HL-60 (cell line): ENCODE measurements around the gene TRIM62.

Experiments
- DNase-seq, 2 experiments: peaks; one replicate each; pipeline ENCODE4 v3.0.0-alpha.2; 2010 to 2020; ENCODE audit warnings: low read depth in 1 of 2, low spot score in 1 of 2
- H3K27ac ChIP-seq: fragments of 250-450 bp; sonication (Bioruptor Pico); replicated peaks from 2 replicates; pipeline ENCODE4 v1.5.1; 2020; ENCODE audit warnings: mild to moderate bottlenecking, moderate library complexity
- H3K27me3 ChIP-seq: fragments of 250-450 bp; sonication (Bioruptor Pico); 2 replicates; pipeline ENCODE4 v1.5.1; 2021; ENCODE audit warnings: mild to moderate bottlenecking, moderate library complexity; ENCODE audit not compliant: insufficient read depth, poor library complexity, severe bottlenecking
- H3K4me3 ChIP-seq: replicated peaks from 2 replicates; pipeline ENCODE4 v1.5.1; 2011; ENCODE audit warnings: mild to moderate bottlenecking, control low read depth, low read length; ENCODE audit not compliant: insufficient read depth
- CTCF ChIP-seq: IDR thresholded peaks from one replicate; pipeline ENCODE4 v1.5.1; 2011; ENCODE audit warnings: low read length, control low read depth, inconsistent platforms; ENCODE audit not compliant: insufficient read depth
- GABPA ChIP-seq: IDR thresholded peaks from 2 replicates; pipeline ENCODE4 v1.6.1; 2012; ENCODE audit warnings: low read depth
- POLR2AphosphoS5 ChIP-seq: IDR thresholded peaks from 2 replicates; pipeline ENCODE4 v1.6.1; 2012; ENCODE audit warnings: low read depth
- REST ChIP-seq: IDR thresholded peaks from 2 replicates; pipeline ENCODE4 v1.6.1; 2012; ENCODE audit warnings: low read depth; ENCODE audit not compliant: insufficient replicate concordance
- SPI1 ChIP-seq: IDR thresholded peaks from 2 replicates; pipeline ENCODE4 v1.6.1; 2012; ENCODE audit warnings: low read depth, mild to moderate bottlenecking, borderline replicate concordance

TRIM62 gene

GRCh38 chr1:33175865-33176264 lies 6.0 kb downstream of the TRIM62 start:
- Histone ChIP-seq H3K4me3 (no peak overlapping the region), H3K27ac (no peak overlapping the region), H3K27me3 (no peaks in the 10 kb centered on the region)
- TF ChIP-seq REST = no peak
- TF ChIP-seq CTCF = no peak
- TF ChIP-seq SPI1 = no peak
- no peak for TF ChIP-seq GABPA
- no peak for TF ChIP-seq POLR2AphosphoS5
- DNase-seq = no peak

GRCh38 chr1:33173091-33173490 lies 8.8 kb downstream of the TRIM62 start:
- H3K4me3 ChIP-seq = no peak overlapping the region
- no peak for DNase-seq
- H3K27ac ChIP-seq = no peak overlapping the region
- TF ChIP-seq POLR2AphosphoS5 = no peak
- no peak for TF ChIP-seq SPI1
- no peak for TF ChIP-seq GABPA
- TF ChIP-seq REST = no peak
- TF ChIP-seq CTCF = no peak
- no peaks in the 10 kb centered on the region for H3K27me3 ChIP-seq

- no peak for DNase-seq
Measured at GRCh38 chr1:33171977-33172813, 9.6 kb downstream of the TRIM62 start.

More at GRCh38 chr1:33171977-33172813, 9.6 kb downstream of the TRIM62 start:
- Histone ChIP-seq H3K27me3 (no peaks in the 10 kb centered on the region), H3K4me3 (no peak overlapping the region), H3K27ac (no peak overlapping the region)
- TF ChIP-seq POLR2AphosphoS5 (no peak), SPI1 (no peak), GABPA (no peak), REST (no peak), CTCF (no peak)
